GM23248 (cell line): ENCODE measurements around the gene GADD45B. TPM values are rescaled to one million over a fixed set of nuclear protein-coding genes. Genes with fewer than 3 reads are reported as not detected.

ENCODE experiments used
- DNase-seq: peaks from one replicate; pipeline ENCODE4 v3.0.0-alpha.2; 2015
- H2AFZ ChIP-seq: fragments of 200-600 bp; sonication (generic); 2 replicates; pipeline ENCODE4 v1.6.1; 2016; ENCODE audit warnings: antibody characterized with exemption
- H3F3A ChIP-seq: fragments of 200-600 bp; sonication (generic); 2 replicates; pipeline ENCODE4 v1.6.1; 2016; ENCODE audit warnings: mild to moderate bottlenecking, antibody characterized with exemption, mixed run types; ENCODE audit not compliant: insufficient read depth
- H3K27ac ChIP-seq: fragments of 200-600 bp; sonication (generic); 2 replicates; pipeline ENCODE4 v1.5.1; 2016; ENCODE audit warnings: mild to moderate bottlenecking
- H3K27me3 ChIP-seq: fragments of 200-600 bp; sonication (generic); replicated peaks from 2 replicates; pipeline ENCODE4 v1.6.1; 2016; ENCODE audit warnings: mild to moderate bottlenecking; ENCODE audit not compliant: insufficient read depth
- H3K36me3 ChIP-seq: fragments of 200-600 bp; sonication (generic); 2 replicates; pipeline ENCODE4 v1.6.1; 2016; ENCODE audit warnings: low read depth, mild to moderate bottlenecking
- H3K4me1 ChIP-seq: fragments of 200-600 bp; sonication (generic); 2 replicates; pipeline ENCODE4 v1.6.1; 2016; ENCODE audit warnings: mild to moderate bottlenecking; ENCODE audit not compliant: insufficient read depth
- H3K4me2 ChIP-seq: fragments of 200-600 bp; sonication (generic); one replicate; pipeline ENCODE4 v1.6.1; 2016; ENCODE audit warnings: mild to moderate bottlenecking; ENCODE audit not compliant: unreplicated experiment
- H3K4me3 ChIP-seq: fragments of 200-600 bp; sonication (generic); 2 replicates; pipeline ENCODE4 v1.5.1; 2016; ENCODE audit warnings: mild to moderate bottlenecking
- H3K79me2 ChIP-seq: fragments of 200-600 bp; sonication (generic); 2 replicates; pipeline ENCODE4 v1.6.1; 2016; ENCODE audit warnings: mild to moderate bottlenecking; ENCODE audit not compliant: insufficient read depth
- H3K9ac ChIP-seq: fragments of 200-600 bp; sonication (generic); 2 replicates; pipeline ENCODE4 v1.6.1; 2016; ENCODE audit warnings: mild to moderate bottlenecking
- H3K9me2 ChIP-seq: fragments of 200-600 bp; sonication (generic); 2 replicates; pipeline ENCODE4 v1.6.1; 2016; ENCODE audit warnings: mixed run types, mild to moderate bottlenecking, moderate library complexity; ENCODE audit not compliant: insufficient read depth
- H3K9me3 ChIP-seq: fragments of 200-600 bp; sonication (generic); one replicate; pipeline ENCODE4 v1.6.1; 2017; ENCODE audit warnings: low read depth
- H4K20me1 ChIP-seq: fragments of 200-600 bp; sonication (generic); 2 replicates; pipeline ENCODE4 v1.6.0; 2016; ENCODE audit not compliant: insufficient read depth
- EZH2 ChIP-seq: fragments of 200-600 bp; sonication (generic); IDR thresholded peaks from 2 replicates; pipeline ENCODE4 v1.6.1; 2018; ENCODE audit warnings: antibody characterized with exemption, mild to moderate bottlenecking; ENCODE audit not compliant: insufficient read depth, poor library complexity, severe bottlenecking
- EZH2phosphoT487 ChIP-seq: fragments of 200-600 bp; sonication (generic); IDR thresholded peaks from 2 replicates; pipeline ENCODE4 v1.6.1; 2018; ENCODE audit warnings: antibody characterized with exemption, moderate library complexity, mild to moderate bottlenecking, low read depth; ENCODE audit not compliant: insufficient read depth
- WGBS, 2 experiments: methylation state at CpG; one replicate each; pipeline ENCODE4 v1.1.6; 2015 to 2017; ENCODE audit warnings: low lambda C conversion rate in 2 of 2, low coverage in 1 of 2; ENCODE audit errors: missing lambda C conversion rate in 2 of 2; 5-methylcytosine and 5-hydroxymethylcytosine counted together
- in situ Hi-C: fragments of 300-500 bp; cut with MboI; formaldehyde crosslinking; loops from 2 replicates; pipeline ENCODE4 v1.15.0; 2020
- polyA plus RNA-seq: library from polyadenylated mRNA; unstranded; fragments of >200 nt; fragmentation: Nextera tagmentation; extraction: Ambion mirVana; gene quantifications from 2 replicates; pipeline ENCODE4 v1.2.1, GENCODE V29; 2016
- total RNA-seq: library from RNA; depleted of rRNA; stranded (reverse); fragments of >200 nt; shearing (Covaris generic); gene quantifications from 2 replicates; pipeline ENCODE4 v1.2.3, GENCODE V29; 2014

Gene GADD45B
- total and polyA plus RNA-seq, 2 experiments from 2014 or later, result 89.7 to 96.1 TPM

DNA sequence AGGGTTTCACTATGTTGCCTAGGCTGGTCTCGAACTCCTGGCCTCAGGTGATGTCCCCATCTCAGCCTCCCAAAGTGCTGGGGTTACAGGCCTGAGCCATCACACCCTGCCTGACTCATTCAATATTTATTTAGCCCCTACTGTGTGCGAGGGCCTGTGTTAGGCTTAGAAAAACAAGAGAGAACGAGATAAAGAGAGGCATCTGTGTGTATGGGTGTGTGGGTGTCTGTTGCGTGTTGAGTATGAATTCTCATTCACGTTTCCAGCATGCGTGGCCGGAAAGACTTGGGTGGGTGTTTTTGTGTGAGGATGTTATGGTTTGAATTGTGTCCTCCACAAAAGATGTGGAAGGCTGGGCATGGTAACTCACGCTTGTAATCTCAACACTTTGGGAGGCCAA lies 9.5 kb downstream of the GADD45B start:
- H3K9me2 ChIP-seq, result no peaks in the 10 kb centered on the region
- TF ChIP-seq EZH2phosphoT487 (no peak), EZH2 (no peak)
- H3K36me3 ChIP-seq, result no peaks in the 10 kb centered on the region
- DNase-seq, result no peak
- in situ Hi-C loops, result loop anchor here (5.0 to 10.0 kb wide), 2 partner anchors 52 to 99 kb away; no protein-coding TSS in a partner anchor
- no peak overlapping the region for H3K4me3 ChIP-seq
- H3K9ac ChIP-seq, result no peak overlapping the region
- H3K9me3 ChIP-seq, result no peaks in the 10 kb centered on the region
- H4K20me1 ChIP-seq, result no peaks in the 10 kb centered on the region
- no peak overlapping the region for H2AFZ ChIP-seq
- WGBS, 2 experiments, result 70 to 71% methylated on average over 8 of the region's 8 CpGs
- H3F3A ChIP-seq, result peaks cover 3% of the 10 kb centered on the region
- no peak overlapping the region for H3K4me2 ChIP-seq
- no peak overlapping the region for H3K27ac ChIP-seq
- H3K4me1 ChIP-seq, result no peaks in the 10 kb centered on the region
- H3K79me2 ChIP-seq, result no peaks in the 10 kb centered on the region
- H3K27me3 ChIP-seq, result no peaks in the 10 kb centered on the region

- no peak for TF ChIP-seq EZH2phosphoT487
- TF ChIP-seq EZH2, result no peak
- H3K9me3 ChIP-seq, result no peaks in the 10 kb centered on the region
- H3K36me3 ChIP-seq, result no peaks in the 10 kb centered on the region
- no peak overlapping the region for H3K9ac ChIP-seq
- peaks cover 12% of the 10 kb centered on the region for H3K4me1 ChIP-seq
- in situ Hi-C loops, result loop anchor here (5.0 to 10.0 kb wide), 2 partner anchors 50 to 98 kb away; no protein-coding TSS in a partner anchor
- no peaks in the 10 kb centered on the region for H3K27me3 ChIP-seq
- WGBS, 2 experiments, result 94 to 96% methylated on average over 12 of the region's 12 CpGs
- no peak overlapping the region for H3K27ac ChIP-seq
- H3K4me2 ChIP-seq, result no peak overlapping the region
- no peaks in the 10 kb centered on the region for H4K20me1 ChIP-seq
- H3K4me3 ChIP-seq, result no peak overlapping the region
- H2AFZ ChIP-seq, result no peak overlapping the region
- no peaks in the 10 kb centered on the region for H3K9me2 ChIP-seq
- H3K79me2 ChIP-seq, result no peaks in the 10 kb centered on the region
- H3F3A ChIP-seq, result peaks cover 10% of the 10 kb centered on the region; the same call in 1 of the 2 replicates
- DNase-seq, result no peak
Observed at GRCh38 chr19:2487090-2487489, 11.2 kb downstream of the GADD45B start.

DNA sequence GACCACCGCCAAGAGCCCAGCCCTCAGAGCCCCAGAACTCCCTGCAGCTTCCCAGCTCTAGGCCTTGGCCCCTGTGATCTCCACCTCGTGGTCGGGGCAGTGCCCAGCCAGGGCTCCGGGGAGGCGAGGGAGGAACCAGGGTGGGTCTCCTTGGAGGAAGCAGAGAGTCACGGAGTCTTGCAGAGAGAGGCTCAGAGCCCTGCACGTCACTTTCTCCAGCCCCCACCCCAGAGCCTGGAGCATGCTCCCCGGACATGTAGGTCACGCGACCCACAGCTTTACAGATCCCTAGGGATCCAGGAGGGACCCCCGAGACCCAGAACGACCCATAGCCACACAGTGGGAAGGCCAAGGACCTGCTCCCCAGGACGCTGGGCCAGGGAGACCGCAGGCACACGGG lies 11.9 kb downstream of the GADD45B start:
- H3K79me2 ChIP-seq, result no peaks in the 10 kb centered on the region
- H4K20me1 ChIP-seq, result no peaks in the 10 kb centered on the region
- DNase-seq, result no peak
- H3K27ac ChIP-seq, result no peak overlapping the region
- no peaks in the 10 kb centered on the region for H3K9me3 ChIP-seq
- H3F3A ChIP-seq, result peaks cover 18% of the 10 kb centered on the region
- in situ Hi-C loops, result loop anchor here (5.0 to 10.0 kb wide), 2 partner anchors 49 to 97 kb away; no protein-coding TSS in a partner anchor
- H3K4me1 ChIP-seq, result peaks cover 15% of the 10 kb centered on the region
- no peaks in the 10 kb centered on the region for H3K9me2 ChIP-seq
- no peak for TF ChIP-seq EZH2
- TF ChIP-seq EZH2phosphoT487, result no peak
- no peak overlapping the region for H3K4me3 ChIP-seq
- WGBS, 2 experiments, result 35 to 43% methylated on average over 15 of the region's 15 CpGs
- no peak overlapping the region for H3K9ac ChIP-seq
- H2AFZ ChIP-seq, result no peak overlapping the region
- no peaks in the 10 kb centered on the region for H3K27me3 ChIP-seq
- no peaks in the 10 kb centered on the region for H3K36me3 ChIP-seq
- no peak overlapping the region for H3K4me2 ChIP-seq

- Histone ChIP-seq H4K20me1 (no peaks in the 10 kb centered on the region), H3K9me2 (no peaks in the 10 kb centered on the region), H3K36me3 (no peaks in the 10 kb centered on the region), H3K4me3 (peak overlapping the region; percentile 62), H3K9me3 (no peaks in the 10 kb centered on the region), H3F3A (peaks cover 22% of the 10 kb centered on the region), H3K4me2 (peak overlapping the region; percentile 77), H3K79me2 (no peaks in the 10 kb centered on the region), H3K4me1 (peaks cover 15% of the 10 kb centered on the region), H3K9ac (peak overlapping the region; percentile 69), H2AFZ (peak overlapping the region; percentile 62), H3K27me3 (no peaks in the 10 kb centered on the region), H3K27ac (peak overlapping the region; percentile 2; the same call in 1 of the 2 replicates)
- DNase-seq, result peak; percentile 51
- in situ Hi-C loops, result loop anchor here (5.0 to 10.0 kb wide), 2 partner anchors 49 to 96 kb away; no protein-coding TSS in a partner anchor
- TF ChIP-seq EZH2phosphoT487, result no peak
- TF ChIP-seq EZH2, result no peak
- 6 to 7% methylated on average over 12 to 32 of the region's 32 CpGs for whole genome bisulfite sequencing, 2 experiments
Observed at GRCh38 chr19:2488405-2488941, 12.5 kb downstream of the GADD45B start.
